Gastroesophageal sphincter (tissue), 4 donors: ENCODE measurements around the gene CLECL1. TPM values are rescaled to one million over a fixed set of nuclear protein-coding genes. Genes with fewer than 3 reads are reported as not detected.

ENCODE experiments used
- ATAC-seq: fragments of 150-250 bp; one replicate; pipeline ENCODE4 v1.9.1; 2016; ENCODE audit warnings: mild to moderate bottlenecking, moderate library complexity
- H3K27ac ChIP-seq, 4 donors: fragments of 200-600 bp; sonication (generic) in 3 of 4; 1 replicate in 3 of 4; 2 replicates in 1 of 4; pipeline ENCODE4 v1.5.1; 2016 to 2019
- H3K27me3 ChIP-seq: fragments of 200-600 bp; sonication (generic); one replicate; pipeline ENCODE4 v1.5.1; 2019
- H3K36me3 ChIP-seq, 2 donors: fragments of 200-600 bp; sonication (generic); one replicate each; pipeline ENCODE4 v1.5.1; 2019; ENCODE audit warnings: control low read depth in 1 of 2
- H3K4me1 ChIP-seq, 3 donors: fragments of 200-600 bp; sonication (generic); 1 replicate in 2 of 3; 2 replicates in 1 of 3; pipeline ENCODE4 v1.5.1; 2016 to 2019; ENCODE audit warnings: control low read depth in 2 of 3
- H3K4me3 ChIP-seq, 2 donors: fragments of 200-600 bp; sonication (generic); one replicate each; pipeline ENCODE4 v1.5.1; 2019; ENCODE audit warnings: mild to moderate bottlenecking in 1 of 2, moderate library complexity in 1 of 2
- H3K9me3 ChIP-seq, 3 donors: fragments of 200-600 bp; sonication (generic); one replicate each; pipeline ENCODE4 v1.5.1; 2017 to 2019; ENCODE audit warnings: control low read depth in 2 of 3
- CTCF ChIP-seq, 4 experiments: fragments of 200-600 bp in 2 of 4; fragments of 450-650 bp in 2 of 4; sonication (generic) in 1 of 4; IDR thresholded peaks; one replicate each; pipeline ENCODE4 v1.5.1; 2017 to 2019; ENCODE audit warnings: antibody characterized with exemption in 4 of 4, mild to moderate bottlenecking in 2 of 4, moderate library complexity in 2 of 4
- EP300 ChIP-seq: sonication (generic); formaldehyde crosslinking; IDR thresholded peaks from one replicate; pipeline ENCODE4 v1.6.1; 2017; ENCODE audit warnings: antibody characterized with exemption, mild to moderate bottlenecking
- POLR2A ChIP-seq, 2 donors: fragments of 450-650 bp; IDR thresholded peaks; one replicate each; pipeline ENCODE4 v1.6.1; 2017; ENCODE audit warnings: antibody characterized with exemption in 2 of 2, mild to moderate bottlenecking in 2 of 2, moderate library complexity in 1 of 2
- POLR2AphosphoS5 ChIP-seq: sonication (generic); formaldehyde crosslinking; IDR thresholded peaks from one replicate; pipeline ENCODE4 v1.6.1; 2017; ENCODE audit warnings: antibody characterized with exemption
- WGBS, 2 donors: methylation state at CpG; one replicate each; pipeline ENCODE4 v1.1.5; 2018; ENCODE audit warnings: low coverage in 1 of 2; 5-methylcytosine and 5-hydroxymethylcytosine counted together
- total RNA-seq, 4 donors: library from RNA; depleted of rRNA; stranded (reverse); fragments of >200 nt; gene quantifications; one replicate each; pipeline ENCODE4 v1.1.0, GENCODE V29; 2016

Gene CLECL1
- total RNA-seq, 4 donors from 2014 or later: not detected

DNA sequence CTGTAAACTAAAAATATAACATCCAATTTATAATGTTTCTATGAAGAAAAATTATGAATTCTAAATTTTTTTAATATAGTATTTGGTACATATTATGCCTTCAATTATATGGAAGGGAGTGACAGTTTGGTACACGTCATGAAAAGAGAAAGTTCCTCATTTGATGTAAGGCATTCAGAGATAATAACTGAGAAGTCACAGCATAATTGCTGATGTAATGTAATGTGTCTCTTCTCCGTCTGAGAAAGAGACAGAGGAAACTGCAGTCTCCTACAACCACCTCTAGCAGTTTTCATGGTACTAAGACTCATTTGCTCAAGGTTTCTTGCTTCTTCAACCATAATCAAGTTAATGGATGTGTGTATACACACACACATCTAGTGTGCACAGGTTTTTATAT, 30.1 kb upstream of the CLECL1 start:
- Histone ChIP-seq H3K4me1 (no peaks in the 10 kb centered on the region), H3K27ac (no peak overlapping the region), H3K4me3 (no peak overlapping the region), H3K9me3 (no peaks in the 10 kb centered on the region), H3K36me3 (no peaks in the 10 kb centered on the region), H3K27me3 (peaks cover 11% of the 10 kb centered on the region)
- TF ChIP-seq EP300 (no peak), CTCF (IDR thresholded peaks at IDR 0.05) (no peak), POLR2AphosphoS5 (no peak), POLR2A (IDR thresholded peaks at IDR 0.05) (no peak)
- 50 to 60% methylated on average over 2 of the region's 2 CpGs for WGBS, 2 donors
- ATAC-seq: no peak

- Histone ChIP-seq H3K27me3 (peaks cover 11% of the 10 kb centered on the region), H3K36me3 (no peaks in the 10 kb centered on the region), H3K9me3 (no peaks in the 10 kb centered on the region), H3K4me1 (no peaks in the 10 kb centered on the region), H3K27ac (no peak overlapping the region), H3K4me3 (no peak overlapping the region)
- ATAC-seq: no peak
- TF ChIP-seq POLR2AphosphoS5 (no peak), CTCF (IDR thresholded peaks at IDR 0.05) (no peak), POLR2A (IDR thresholded peaks at IDR 0.05) (no peak), EP300 (no peak)
- WGBS, 2 donors: 96 to 100% methylated on average over 5 of the region's 5 CpGs
Observed at GRCh38 chr12:9762369-9762768, 29.5 kb upstream of the CLECL1 start.

- WGBS, 2 donors: 50 to 64% methylated on average over 4 of the region's 4 CpGs
- no peak for ATAC-seq
- no peak overlapping the region for H3K4me3 ChIP-seq
Observed at GRCh38 chr12:9761419-9761781, 28.5 kb upstream of the CLECL1 start.

GRCh38 chr12:9760699-9761418, 28.0 kb upstream of the CLECL1 start, which contains the start of gene CD69:
Gene CD69, minus strand, starts transcription at chr12:9760901. Its CDS starts 81 bp downstream, at chr12:9760820.
- H3K27me3 ChIP-seq: peaks cover 11% of the 10 kb centered on the region
- TF ChIP-seq POLR2A (IDR thresholded peaks at IDR 0.05) (peak; percentile 33 to 61), POLR2AphosphoS5 (peak; percentile 20), CTCF (IDR thresholded peaks at IDR 0.05) (no peak)
- no peaks in the 10 kb centered on the region for H3K36me3 ChIP-seq
- H3K4me1 ChIP-seq: no peaks in the 10 kb centered on the region
- no peak for ATAC-seq
- no peaks in the 10 kb centered on the region for H3K9me3 ChIP-seq
- H3K27ac ChIP-seq: peak within 1 kb of the TSS in 1 of 4 donors; percentile 9
- WGBS, 2 donors: 40 to 71% methylated on average over 6 of the region's 6 CpGs
- H3K4me3 ChIP-seq: no peak within 1 kb of the TSS

More at GRCh38 chr12:9761419-9761781, 28.5 kb upstream of the CLECL1 start:
- Histone ChIP-seq H3K4me1 (no peaks in the 10 kb centered on the region), H3K27me3 (peaks cover 11% of the 10 kb centered on the region), H3K27ac (no peak overlapping the region), H3K9me3 (no peaks in the 10 kb centered on the region), H3K36me3 (no peaks in the 10 kb centered on the region)
- TF ChIP-seq POLR2A (IDR thresholded peaks at IDR 0.05) (no peak), CTCF (IDR thresholded peaks at IDR 0.05) (no peak), POLR2AphosphoS5 (no peak), EP300 (no peak)

DNA sequence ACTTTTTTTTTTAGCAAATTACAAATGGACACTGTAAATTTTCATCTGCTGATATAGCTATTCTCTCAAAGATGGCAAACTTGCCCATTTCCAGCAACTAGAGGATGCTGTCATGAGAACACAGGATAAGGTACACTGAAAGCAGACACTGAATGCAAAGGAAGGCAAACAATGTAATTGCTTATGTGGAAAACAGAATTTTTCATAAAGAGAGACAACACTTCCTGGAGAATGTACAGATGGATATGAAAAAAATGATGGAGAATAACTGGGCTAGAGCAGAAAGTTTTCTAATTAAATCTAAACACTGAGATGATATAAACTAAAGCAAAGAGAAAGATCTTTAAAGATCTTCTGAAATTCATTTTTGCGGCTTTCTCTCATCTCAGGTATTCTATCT, 27.2 kb upstream of the CLECL1 start:
- ATAC-seq: no peak
- Histone ChIP-seq H3K27me3 (peaks cover 11% of the 10 kb centered on the region), H3K4me3 (no peak overlapping the region), H3K36me3 (no peaks in the 10 kb centered on the region), H3K9me3 (no peaks in the 10 kb centered on the region), H3K27ac (no peak overlapping the region), H3K4me1 (no peaks in the 10 kb centered on the region)
- 68 to 86% methylated on average over 1 of the region's 1 CpG for WGBS, 2 donors
- TF ChIP-seq CTCF (IDR thresholded peaks at IDR 0.05): no peak
